Spinal cord (tissue), 10 donors: Measurements from ENCODE around the gene BCL6. TPM values are rescaled to one million over a fixed set of nuclear protein-coding genes. Genes with fewer than 3 reads are reported as not detected.
A peak's percentile ranks its signal among the peaks of the same experiment; 100 is the strongest.
"Not testable (repeated sequence)": the region's sequence is repeated elsewhere in the genome, so short reads cannot be mapped to it uniquely, and the experiment has no call there.

Experiments used
- DNase-seq, 6 donors: peaks; one replicate each; pipeline versions ENCODE4 v3.0.0 to v3.0.0-alpha.2; 2013 to 2015; ENCODE audit warnings: low spot score in 6 of 6, low read depth in 4 of 6
- H3K27ac ChIP-seq: one replicate; pipeline ENCODE4 v1.5.1; 2013; ENCODE audit warnings: low read depth, low read length, control low read depth
- H3K27me3 ChIP-seq: one replicate; pipeline ENCODE4 v1.6.1; 2013; ENCODE audit warnings: low read length; ENCODE audit not compliant: control insufficient read depth, insufficient read depth
- H3K36me3 ChIP-seq: one replicate; pipeline ENCODE4 v1.6.1; 2013; ENCODE audit warnings: low read length; ENCODE audit not compliant: control insufficient read depth, insufficient read depth
- H3K4me1 ChIP-seq: one replicate; pipeline ENCODE4 v1.6.1; 2013; ENCODE audit warnings: low read length; ENCODE audit not compliant: control insufficient read depth, insufficient read depth
- H3K4me3 ChIP-seq: one replicate; pipeline ENCODE4 v1.5.1; 2013; ENCODE audit warnings: low read depth, low read length, control low read depth
- H3K9me3 ChIP-seq: one replicate; pipeline ENCODE4 v1.6.1; 2013; ENCODE audit warnings: low read length; ENCODE audit not compliant: control insufficient read depth, insufficient read depth
- WGBS: methylation state at CpG from one replicate; pipeline ENCODE4 v1.1.5; 2013; ENCODE audit warnings: missing lambda C conversion rate; ENCODE audit not compliant: insufficient coverage; 5-methylcytosine and 5-hydroxymethylcytosine counted together
- polyA plus RNA-seq, 2 donors: library from polyadenylated mRNA; unstranded; fragments of 120-200 nt; gene quantifications; one replicate each; pipeline ENCODE4 v1.2.1, GENCODE V29; 2013; ENCODE audit not compliant: insufficient read length in 2 of 2
- total RNA-seq, 2 donors: library from RNA; depleted of rRNA in 1 of 2; stranded (reverse); fragments of 120-200 nt in 1 of 2; fragments of >200 nt in 1 of 2; gene quantifications; one replicate each; pipeline versions ENCODE4 v1.2.3 to v1.2.4, GENCODE V29; 2013 to 2014
- donor health status: healthy.

Gene BCL6
- total and polyA plus RNA-seq, 4 donors = 14.5 to 38.5 (median 27.3) TPM

DNA sequence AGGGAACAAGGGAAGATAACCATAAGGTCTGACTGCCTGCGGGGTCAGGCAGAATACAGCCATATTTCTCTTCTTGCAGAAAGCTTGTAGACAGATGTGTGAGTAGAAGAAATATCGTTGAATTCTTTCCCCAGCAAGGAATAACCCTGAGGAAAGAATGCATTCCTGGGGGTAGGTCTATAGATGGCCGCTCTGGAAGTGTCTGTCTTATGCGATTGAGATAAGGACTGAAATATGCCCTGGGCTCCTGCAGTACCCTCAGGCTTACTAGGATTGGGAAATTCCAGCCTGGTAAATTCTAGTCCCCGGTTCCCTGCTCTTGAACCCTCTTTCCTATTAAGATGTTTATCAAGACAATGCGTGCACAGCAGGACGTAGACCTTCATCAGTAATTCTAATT is 59.3 kb downstream of the BCL6 start:
- Histone ChIP-seq H3K9me3 (no peaks in the 10 kb centered on the region), H3K27ac (no peak overlapping the region), H3K27me3 (no peaks in the 10 kb centered on the region), H3K4me1 (no peaks in the 10 kb centered on the region), H3K36me3 (no peaks in the 10 kb centered on the region), H3K4me3 (no peak overlapping the region)
- 98% methylated on average over 6 of the region's 7 CpGs for WGBS
- no peak for DNase-seq

- DNase-seq = no peak
- WGBS = no CpG with 5 or more reads among the region's 2 CpGs
- H3K36me3 ChIP-seq = no peaks in the 10 kb centered on the region
These were observed 60.4 kb downstream of the BCL6 start for GRCh38 chr3:187684880-187685279.

DNA sequence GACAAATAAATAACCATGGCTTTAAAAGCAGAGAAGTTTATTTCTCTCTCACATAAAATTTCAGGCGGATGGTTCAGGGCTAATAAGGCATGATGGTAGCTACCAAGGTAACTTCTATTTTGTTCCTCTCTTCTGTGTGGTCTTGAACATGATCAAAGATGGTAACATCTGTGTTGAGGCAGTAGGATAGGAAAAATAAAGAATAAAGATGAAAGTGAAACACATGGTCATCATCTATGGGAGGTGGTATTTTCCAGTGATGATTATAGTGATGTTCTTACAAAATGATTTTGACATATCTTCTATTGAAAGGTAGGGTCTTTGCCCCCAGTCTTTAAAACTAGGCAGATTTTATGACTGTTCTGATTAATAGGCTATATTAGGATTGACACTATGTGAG is 60.8 kb downstream of the BCL6 start:
- DNase-seq = no peak
- no CpG with 5 or more reads among the region's 1 CpG for WGBS
- Histone ChIP-seq H3K9me3 (no peaks in the 10 kb centered on the region), H3K4me1 (no peaks in the 10 kb centered on the region), H3K27me3 (no peaks in the 10 kb centered on the region), H3K4me3 (no peak overlapping the region), H3K36me3 (no peaks in the 10 kb centered on the region), H3K27ac (no peak overlapping the region)

More at GRCh38 chr3:187684880-187685279, 60.4 kb downstream of the BCL6 start:
- Histone ChIP-seq H3K27ac (no peak overlapping the region), H3K27me3 (no peaks in the 10 kb centered on the region), H3K9me3 (no peaks in the 10 kb centered on the region), H3K4me3 (no peak overlapping the region), H3K4me1 (no peaks in the 10 kb centered on the region)

- not testable (repeated sequence) for H3K4me1 ChIP-seq, DNase-seq, H3K27ac ChIP-seq, H3K36me3 ChIP-seq, H3K4me3 ChIP-seq, H3K27me3 ChIP-seq, H3K9me3 ChIP-seq
- 90% methylated on average over 7 of the region's 11 CpGs for WGBS
These were observed 63.5 kb downstream of the BCL6 start for GRCh38 chr3:187681756-187682155.

DNA sequence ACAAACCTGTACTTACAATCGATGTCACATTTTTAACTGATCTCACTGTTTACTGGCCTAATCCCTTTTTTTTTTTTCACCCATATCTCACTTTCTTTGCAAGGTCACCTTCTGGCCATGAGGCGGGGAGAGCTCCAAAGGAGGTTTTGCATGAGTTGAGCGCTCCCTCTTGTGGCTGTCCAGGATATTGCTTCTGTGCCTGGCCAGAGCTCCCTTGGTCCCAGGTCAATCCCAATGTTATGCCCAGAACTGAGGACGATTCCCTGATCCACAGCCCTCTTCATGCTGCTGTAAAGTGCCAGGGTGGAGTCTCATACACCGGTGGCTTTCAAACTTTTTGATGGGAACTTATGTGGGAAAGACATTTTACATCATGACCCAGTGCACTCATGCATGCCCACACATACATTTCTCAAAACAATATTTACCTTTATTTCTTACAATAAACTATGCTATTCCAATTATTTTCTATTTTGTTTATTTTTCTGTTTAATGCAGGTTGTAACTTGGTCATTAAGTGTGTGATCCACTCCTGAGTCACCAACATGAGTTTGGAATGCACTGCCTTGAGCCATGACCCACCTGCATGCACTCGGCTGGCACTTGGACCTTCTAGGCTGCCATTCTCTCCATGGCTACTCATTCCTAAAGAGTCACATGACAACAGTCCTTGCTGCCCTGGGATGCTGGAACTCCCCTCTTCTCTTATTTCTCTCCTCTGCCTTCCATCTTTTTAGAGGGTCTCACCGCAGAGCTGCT is 65.5 kb downstream of the BCL6 start:
- Histone ChIP-seq H3K4me3 (no peak overlapping the region), H3K27me3 (peaks cover 2% of the 10 kb centered on the region), H3K4me1 (no peaks in the 10 kb centered on the region), H3K36me3 (no peaks in the 10 kb centered on the region), H3K27ac (no peak overlapping the region), H3K9me3 (no peaks in the 10 kb centered on the region)
- peak; percentile 53 to 93 (median 68) for DNase-seq
- WGBS = 26% methylated on average over 5 of the region's 7 CpGs

DNA sequence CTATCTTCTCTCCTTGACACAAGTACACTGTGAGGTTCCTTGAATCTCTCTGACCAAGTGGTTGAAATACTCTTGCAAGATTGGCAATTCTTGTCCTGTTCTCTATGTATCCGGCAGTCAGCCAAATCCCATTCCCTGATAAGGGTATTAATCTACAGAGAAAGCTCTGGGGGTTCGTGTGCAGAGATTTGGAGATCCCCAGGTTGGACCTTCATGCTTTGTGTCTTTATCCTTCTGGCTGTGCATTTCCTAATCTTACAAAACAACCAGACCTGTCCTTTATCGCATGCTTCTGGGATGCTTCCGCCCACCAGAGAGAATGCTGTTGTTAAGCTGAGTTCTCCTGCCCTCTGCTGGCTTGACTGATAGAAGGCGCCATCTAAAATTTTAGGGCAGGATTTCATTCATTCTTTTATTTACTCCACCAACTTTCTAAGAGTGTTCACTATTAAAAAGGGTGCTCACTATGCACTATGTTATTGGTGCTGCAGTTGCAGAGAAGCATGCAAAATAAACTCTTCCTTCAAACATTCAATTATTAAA is 66.5 kb downstream of the BCL6 start:
- H3K36me3 ChIP-seq = no peaks in the 10 kb centered on the region
- H3K27me3 ChIP-seq = peaks cover 2% of the 10 kb centered on the region
- 20% methylated on average over 2 of the region's 5 CpGs for WGBS
- peak; percentile 40 to 95 (median 67) for DNase-seq
- no peaks in the 10 kb centered on the region for H3K9me3 ChIP-seq
- no peak overlapping the region for H3K27ac ChIP-seq
- no peaks in the 10 kb centered on the region for H3K4me1 ChIP-seq
- no peak overlapping the region for H3K4me3 ChIP-seq

- 50% methylated on average over 1 of the region's 1 CpG for WGBS
- no peak for DNase-seq
- no peaks in the 10 kb centered on the region for H3K36me3 ChIP-seq
- H3K4me3 ChIP-seq = no peak overlapping the region
- H3K27me3 ChIP-seq = peaks cover 2% of the 10 kb centered on the region
- H3K9me3 ChIP-seq = no peaks in the 10 kb centered on the region
- no peak overlapping the region for H3K27ac ChIP-seq
- no peaks in the 10 kb centered on the region for H3K4me1 ChIP-seq
These were observed 67.7 kb downstream of the BCL6 start for GRCh38 chr3:187677604-187678003.

DNA sequence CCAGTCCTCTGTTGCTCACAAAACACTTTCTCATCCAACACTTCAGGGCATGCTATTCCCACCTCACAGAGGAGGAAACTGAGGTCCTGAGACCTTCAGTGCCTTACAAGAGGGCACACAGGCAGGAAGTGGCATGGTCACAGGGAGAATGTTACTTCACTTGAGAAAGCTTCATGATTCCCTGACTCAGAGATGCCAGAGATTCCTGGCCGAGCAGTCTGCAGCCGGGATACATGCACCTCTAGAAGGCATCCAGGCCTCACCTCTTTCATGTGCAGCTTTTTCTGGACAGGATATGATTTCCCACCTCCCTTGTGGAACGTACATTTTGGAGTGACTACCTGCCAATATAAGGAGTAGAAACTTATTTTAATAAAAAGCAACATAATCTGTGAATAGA is 72.3 kb downstream of the BCL6 start:
- Histone ChIP-seq H3K27me3 (peaks cover 18% of the 10 kb centered on the region), H3K9me3 (no peaks in the 10 kb centered on the region), H3K4me3 (no peak overlapping the region), H3K4me1 (peaks cover 8% of the 10 kb centered on the region), H3K36me3 (no peaks in the 10 kb centered on the region), H3K27ac (no peak overlapping the region)
- 75% methylated on average over 2 of the region's 3 CpGs for WGBS
- DNase-seq = no peak
